ENCODE results near the gene PEPD.

The PEPD gene

DNA sequence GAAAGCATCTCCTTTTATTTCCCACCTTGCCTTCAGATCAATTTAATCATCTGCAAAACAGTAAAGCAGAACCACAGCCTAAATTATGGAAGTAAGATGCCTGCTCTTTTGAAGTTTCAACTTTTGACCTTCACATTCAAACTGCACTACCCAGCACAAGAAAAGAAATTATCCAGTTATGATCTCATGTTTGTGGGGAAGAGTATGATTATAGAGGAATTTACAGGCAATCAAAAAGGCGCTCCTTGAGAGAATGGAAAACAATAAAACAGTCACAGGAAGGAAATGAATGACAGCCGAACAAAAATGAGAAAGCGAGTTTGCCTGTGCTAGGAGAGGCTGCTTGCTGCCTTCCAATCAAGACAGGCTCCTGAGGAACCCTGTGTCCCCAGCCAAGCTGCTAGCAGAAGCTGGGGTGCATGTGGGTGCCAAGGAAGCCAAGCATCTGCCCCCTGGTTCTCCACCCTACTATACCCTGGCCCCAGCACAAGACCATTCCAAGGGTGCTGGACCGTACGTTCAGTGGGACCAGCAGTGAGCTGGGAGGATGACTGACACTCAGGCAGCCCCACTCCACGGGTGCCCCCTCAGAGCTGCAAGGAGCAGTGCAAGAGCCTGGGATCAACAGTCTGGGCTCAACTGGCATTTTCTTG lies 47.8 kb downstream of the PEPD start:
- DNase-seq (ENCODE audit: low spot score), result peak; percentile 17

GRCh38 chr19:33472691-33473652 lies 48.6 kb downstream of the PEPD start:
- peak; percentile 11 for DNase-seq (ENCODE audit: low spot score)

- no peak for DNase-seq (ENCODE audit: low spot score)
These were observed 49.4 kb downstream of the PEPD start for GRCh38 chr19:33472226-33472625.

- no peak for DNase-seq (ENCODE audit: low spot score)
These were observed 50.2 kb downstream of the PEPD start for GRCh38 chr19:33471111-33471996.

- DNase-seq (ENCODE audit: low spot score), result no peak
These were observed 50.9 kb downstream of the PEPD start for GRCh38 chr19:33470686-33471085.

DNA sequence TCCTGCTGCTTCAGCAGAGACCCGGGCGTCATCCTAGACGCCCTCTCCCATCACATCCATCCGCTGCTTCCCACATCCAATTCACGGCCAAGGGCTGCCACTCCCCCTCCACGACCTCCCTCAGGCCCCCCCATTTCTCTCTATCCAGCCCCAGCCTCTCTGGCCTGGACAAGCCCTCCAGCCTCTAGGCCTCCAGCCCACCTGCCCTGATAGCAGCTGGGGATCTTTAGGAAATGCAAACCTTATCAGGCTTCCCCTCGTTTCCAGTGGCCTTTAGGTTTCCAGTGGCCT lies 51.6 kb downstream of the PEPD start:
- no peak for DNase-seq (ENCODE audit: low spot score)

DNA sequence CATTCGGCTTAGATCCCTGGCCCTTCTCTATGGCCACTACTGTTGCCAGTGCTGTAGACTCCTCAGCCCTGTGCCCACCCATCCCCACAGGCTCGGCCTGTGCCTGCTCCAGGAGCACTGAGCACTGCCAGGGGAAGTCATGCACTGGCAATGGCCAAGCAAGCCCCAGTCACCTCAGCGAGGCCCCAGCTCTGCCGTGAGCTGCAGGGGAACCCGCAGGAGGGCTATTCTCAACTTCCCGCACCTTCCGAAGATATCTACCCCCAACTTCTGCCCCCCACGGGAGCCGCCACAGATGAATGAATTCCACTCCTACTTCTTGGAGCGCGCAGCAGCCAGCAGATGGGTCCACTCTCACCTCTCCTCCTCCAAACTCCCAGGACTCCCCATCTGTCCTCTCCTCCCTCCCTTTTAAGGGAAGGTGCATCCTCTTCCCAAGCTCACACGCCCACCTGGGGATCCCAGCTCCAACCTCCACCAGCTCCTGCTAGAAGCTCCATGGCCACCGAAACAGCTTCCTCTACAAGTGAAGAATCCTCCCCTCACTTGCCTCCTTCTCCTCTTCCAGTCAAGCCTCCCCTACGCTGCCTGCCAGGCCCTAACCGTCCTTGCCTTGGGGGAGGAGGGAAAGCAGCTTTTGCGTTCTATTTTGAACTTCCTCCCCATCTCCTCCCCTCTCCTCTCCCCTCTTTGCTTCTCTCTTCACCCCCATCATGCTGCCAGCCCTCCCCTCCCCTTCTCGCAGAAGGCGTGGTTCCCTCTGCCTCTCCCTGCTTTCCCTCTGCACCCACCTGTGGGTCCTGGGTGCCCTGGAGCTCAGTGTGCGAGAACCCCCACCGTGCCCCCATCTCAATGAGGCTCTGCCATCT lies 52.2 kb downstream of the PEPD start:
- DNase-seq (ENCODE audit: low spot score), result no peak

DNA sequence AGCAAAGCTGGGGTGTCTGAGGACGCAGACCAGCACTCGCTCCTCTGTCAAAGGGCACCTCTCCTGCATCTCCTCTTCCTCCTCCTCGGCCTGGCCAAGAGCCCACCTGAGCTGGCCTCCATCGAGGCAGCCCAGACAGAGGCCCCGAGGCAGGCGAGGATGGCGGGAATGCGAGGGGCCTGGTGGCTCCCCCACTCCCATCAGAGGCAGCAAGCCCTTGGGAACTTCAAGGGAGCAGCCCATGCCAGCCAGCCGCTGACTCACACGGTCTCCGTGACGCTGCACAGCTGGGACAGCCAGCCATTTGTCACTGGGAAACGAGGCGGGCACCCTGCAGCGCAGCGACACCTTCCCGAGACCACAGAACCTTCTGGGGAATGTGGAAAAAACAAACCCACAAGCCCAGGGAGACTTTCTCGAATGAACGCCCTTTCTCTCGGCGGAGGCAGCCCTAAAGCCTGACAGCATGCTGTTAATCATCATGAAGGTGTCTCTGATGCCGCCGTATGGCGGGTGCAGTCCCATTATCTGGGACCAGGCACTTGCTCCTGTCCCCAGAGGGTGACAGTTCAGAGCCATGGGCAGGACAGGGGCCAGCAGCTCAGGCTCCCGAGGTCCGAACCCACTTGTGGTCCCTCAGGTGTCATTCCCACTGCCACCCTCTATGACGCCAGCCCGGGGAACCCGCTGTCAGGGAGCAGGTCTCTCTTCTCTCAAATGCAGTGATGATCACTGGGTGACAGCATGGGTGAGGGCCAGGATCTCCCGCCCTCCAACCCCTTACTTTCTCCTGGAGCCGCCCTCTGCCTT lies 53.0 kb downstream of the PEPD start:
- DNase-seq (ENCODE audit: low spot score), result no peak

DNA sequence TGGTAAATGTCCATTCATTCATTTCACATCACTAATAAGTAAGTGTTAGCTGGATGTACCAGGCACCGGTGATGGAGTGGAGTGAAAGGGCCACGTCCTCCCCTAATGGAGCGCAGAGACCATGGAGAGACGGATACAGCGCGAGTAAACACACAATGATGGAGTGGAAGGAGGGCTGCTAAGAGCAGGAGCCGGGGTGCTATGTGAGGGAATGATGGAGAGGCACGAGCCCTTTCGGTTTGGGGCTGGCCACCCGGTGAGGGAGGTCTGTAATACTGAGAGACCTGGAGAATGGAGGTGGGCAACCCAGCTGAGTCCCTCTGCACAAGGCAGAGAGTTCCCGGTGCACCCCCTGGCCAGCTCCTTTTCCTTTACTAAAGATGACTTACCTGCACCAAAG lies 53.7 kb downstream of the PEPD start:
- no peak for DNase-seq (ENCODE audit: low spot score)

- no peak for DNase-seq (ENCODE audit: low spot score)
These were observed 55.8 kb downstream of the PEPD start for GRCh38 chr19:33465834-33466233.

DNA sequence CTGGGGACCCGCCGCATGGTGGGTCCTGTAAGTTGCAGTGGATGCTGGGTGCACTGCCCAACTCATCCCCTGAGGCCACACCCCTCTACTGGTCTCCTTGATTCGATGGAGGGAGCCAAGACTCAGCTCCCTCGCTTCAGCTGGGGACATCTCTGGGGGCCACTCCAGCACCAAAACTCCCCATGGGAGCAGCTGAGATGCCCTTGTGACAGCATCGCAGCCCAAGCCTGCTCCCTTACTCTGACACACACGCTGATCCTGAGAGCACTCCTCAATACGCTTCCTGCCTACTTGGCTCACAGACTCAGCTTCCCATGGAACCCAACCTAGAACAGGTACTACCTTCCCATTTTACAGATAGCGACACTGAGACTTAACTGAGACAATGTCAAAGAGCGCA lies 56.2 kb downstream of the PEPD start:
- DNase-seq (ENCODE audit: low spot score), result no peak

DNA sequence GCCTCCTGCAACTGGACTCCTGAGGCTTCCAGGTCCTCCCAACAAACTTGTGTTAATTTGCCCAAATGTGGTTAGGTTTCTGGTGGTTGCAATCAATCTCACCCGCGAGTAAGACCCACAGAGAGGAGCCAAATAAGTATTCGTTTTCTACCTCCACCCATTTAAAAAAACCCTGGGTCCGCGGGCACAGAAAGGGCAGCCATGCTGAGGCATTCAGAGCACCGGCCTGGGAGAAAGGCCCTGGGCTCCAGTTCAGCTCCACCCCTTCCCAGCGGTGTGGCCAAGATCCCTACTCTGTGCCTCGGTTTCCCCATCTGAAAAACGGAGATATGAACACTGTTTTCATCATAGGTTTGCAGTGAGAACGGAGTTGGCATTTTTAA lies 56.9 kb downstream of the PEPD start:
- DNase-seq (ENCODE audit: low spot score), result no peak

- DNase-seq (ENCODE audit: low spot score), result no peak
These were observed 57.4 kb downstream of the PEPD start for GRCh38 chr19:33464010-33464732.

GRCh38 chr19:33463199-33463598 lies 58.4 kb downstream of the PEPD start:
- no peak for DNase-seq (ENCODE audit: low spot score)

GRCh38 chr19:33462112-33462791 lies 59.3 kb downstream of the PEPD start:
- DNase-seq (ENCODE audit: low spot score), result no peak

GRCh38 chr19:33461256-33462111 lies 60.1 kb downstream of the PEPD start:
- no peak for DNase-seq (ENCODE audit: low spot score)

- DNase-seq (ENCODE audit: low spot score), result no peak
These were observed 61.2 kb downstream of the PEPD start for GRCh38 chr19:33460221-33460908.
